ENCODE results near the gene TBL1X. TPM values are rescaled to one million over a fixed set of nuclear protein-coding genes. Genes with fewer than 3 reads are reported as not detected.

Gene TBL1X
- total and polyA plus RNA-seq, 2 of the 13 experiments (the other 11 are each of a cell fraction or from before 2014, with no cell fraction given), result 17.6 to 19.9 TPM

DNA sequence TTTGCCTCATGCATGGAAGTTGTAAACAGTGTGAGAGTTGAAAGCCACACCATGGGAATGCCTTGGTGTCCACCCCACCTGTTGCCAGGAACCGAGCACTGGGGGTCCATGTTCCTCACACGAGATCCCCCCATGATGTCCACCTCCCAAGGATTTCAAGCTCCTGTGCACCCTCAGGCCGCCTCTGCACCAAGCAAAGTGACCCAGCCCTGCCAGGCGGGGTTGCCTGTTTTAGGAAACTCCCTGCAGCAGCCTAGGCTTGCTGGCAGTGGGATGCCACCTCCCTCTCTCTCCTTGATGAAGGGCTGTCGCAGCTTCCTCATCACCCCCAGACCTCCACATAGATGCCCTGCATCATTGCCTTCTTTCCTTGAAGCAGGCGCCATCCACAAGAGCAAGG lies 218.0 kb downstream of the TBL1X start (continued):
- no peak for TF ChIP-seq HNF4A (CRISPR knock-in tag; IDR thresholded peaks at IDR 0.05)

DNA sequence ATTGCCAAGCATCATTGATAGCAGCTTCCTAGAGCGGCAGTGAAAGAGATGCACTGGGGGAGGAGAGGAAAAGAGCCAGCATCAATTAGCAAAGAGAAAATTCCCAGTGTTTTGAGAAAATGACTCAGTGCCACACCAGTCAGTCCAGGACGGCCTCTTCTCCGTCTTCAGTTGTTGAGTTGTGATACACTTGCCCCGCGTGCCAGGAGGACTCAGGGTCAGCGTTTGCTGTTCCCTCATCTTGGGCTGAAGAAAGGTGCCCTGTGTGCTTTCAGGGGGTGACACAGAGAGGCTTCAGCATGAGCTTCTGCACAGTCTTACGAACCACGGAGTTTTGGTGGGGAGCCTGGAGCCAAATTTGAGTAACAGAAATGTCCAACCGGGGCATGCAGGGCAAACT lies 218.5 kb downstream of the TBL1X start:
- Histone ChIP-seq H2AFZ (ENCODE audit: low read length) (no peak overlapping the region), H3K36me3 (replicated peaks in 1 of 2; ENCODE audit: control insufficient read depth in 1 of 2, insufficient read depth in 2 of 2, low read length in 2 of 2) (peaks cover 4 to 15% of the 10 kb centered on the region in 2 experiments; a peak in 3 of 5 replicates), H3K9ac (ENCODE audit: insufficient read depth, low read depth, low read length) (no peak overlapping the region), H3K4me2 (ENCODE audit: low read depth, low read length) (no peak overlapping the region), H3K27me3 (ENCODE audit: control insufficient read depth in 1 of 2, insufficient read depth in 2 of 2, low read length in 2 of 2) (no peaks in the 10 kb centered on the region), H3K79me2 (ENCODE audit: insufficient read depth, low read length) (no peaks in the 10 kb centered on the region), H3K4me1 (ENCODE audit: insufficient read depth, low read length) (no peaks in the 10 kb centered on the region), H3K4me3 (replicated peaks in 1 of 3; ENCODE audit: insufficient read depth in 1 of 3, low read depth in 2 of 3, low read length in 3 of 3) (no peak overlapping the region), H3K9me3 (ENCODE audit: low read length) (no peaks in the 10 kb centered on the region), H4K20me1 (ENCODE audit: insufficient read depth, low read length) (no peaks in the 10 kb centered on the region), H3K27ac (ENCODE audit: extremely low read length, insufficient read depth, low read length) (no peak overlapping the region)
- ATAC-seq (no peak), DNase-seq (ENCODE audit: low spot score) (no peak), FAIRE-seq (no peak)
- intact Hi-C loops (cut with micrococcal nuclease; ENCODE audit: unreplicated experiment) (no loop called here), in situ Hi-C loops (cut with HindIII; ENCODE audit: extremely low pct_ligation_motif_present, low pct_unique_long_range_greater_than_20kb) (no loop called here)
- no TSS peak for BruUV-seq (replicated peaks)
- ChIA-PET CTCF (ENCODE audit: low intra/inter-chr PET ratio, low total read pairs) (no interaction called here), POLR2A (no interaction called here)
- 100% methylated on average over 3 of the region's 9 CpGs for WGBS (ENCODE audit: low lambda C conversion rate)
- TF ChIP-seq ATF7-NPFF (CRISPR knock-in tag; IDR thresholded peaks at IDR 0.05; ENCODE audit: low read depth), result no peak
- TF ChIP-seq HNRNPK (IDR thresholded peaks at IDR 0.05; ENCODE audit: low read depth, low read length, poor library complexity, severe bottlenecking), result no peak
- TF ChIP-seq ZNF766 (CRISPR knock-in tag; IDR thresholded peaks at IDR 0.05; ENCODE audit: borderline replicate concordance), result no peak
- TF ChIP-seq KDM6A (CRISPR knock-in tag; IDR thresholded peaks at IDR 0.05; ENCODE audit: low read depth), result no peak
- no peak for TF ChIP-seq CBX2 (IDR thresholded peaks at IDR 0.05; ENCODE audit: low read depth, low read length)
- no peak for TF ChIP-seq CBX2 (CRISPR knock-in tag; IDR thresholded peaks at IDR 0.05; ENCODE audit: low read depth)
- TF ChIP-seq ZNF747 (CRISPR knock-in tag; IDR thresholded peaks at IDR 0.05; ENCODE audit: borderline replicate concordance), result no peak
- TF ChIP-seq, protein P1, sequence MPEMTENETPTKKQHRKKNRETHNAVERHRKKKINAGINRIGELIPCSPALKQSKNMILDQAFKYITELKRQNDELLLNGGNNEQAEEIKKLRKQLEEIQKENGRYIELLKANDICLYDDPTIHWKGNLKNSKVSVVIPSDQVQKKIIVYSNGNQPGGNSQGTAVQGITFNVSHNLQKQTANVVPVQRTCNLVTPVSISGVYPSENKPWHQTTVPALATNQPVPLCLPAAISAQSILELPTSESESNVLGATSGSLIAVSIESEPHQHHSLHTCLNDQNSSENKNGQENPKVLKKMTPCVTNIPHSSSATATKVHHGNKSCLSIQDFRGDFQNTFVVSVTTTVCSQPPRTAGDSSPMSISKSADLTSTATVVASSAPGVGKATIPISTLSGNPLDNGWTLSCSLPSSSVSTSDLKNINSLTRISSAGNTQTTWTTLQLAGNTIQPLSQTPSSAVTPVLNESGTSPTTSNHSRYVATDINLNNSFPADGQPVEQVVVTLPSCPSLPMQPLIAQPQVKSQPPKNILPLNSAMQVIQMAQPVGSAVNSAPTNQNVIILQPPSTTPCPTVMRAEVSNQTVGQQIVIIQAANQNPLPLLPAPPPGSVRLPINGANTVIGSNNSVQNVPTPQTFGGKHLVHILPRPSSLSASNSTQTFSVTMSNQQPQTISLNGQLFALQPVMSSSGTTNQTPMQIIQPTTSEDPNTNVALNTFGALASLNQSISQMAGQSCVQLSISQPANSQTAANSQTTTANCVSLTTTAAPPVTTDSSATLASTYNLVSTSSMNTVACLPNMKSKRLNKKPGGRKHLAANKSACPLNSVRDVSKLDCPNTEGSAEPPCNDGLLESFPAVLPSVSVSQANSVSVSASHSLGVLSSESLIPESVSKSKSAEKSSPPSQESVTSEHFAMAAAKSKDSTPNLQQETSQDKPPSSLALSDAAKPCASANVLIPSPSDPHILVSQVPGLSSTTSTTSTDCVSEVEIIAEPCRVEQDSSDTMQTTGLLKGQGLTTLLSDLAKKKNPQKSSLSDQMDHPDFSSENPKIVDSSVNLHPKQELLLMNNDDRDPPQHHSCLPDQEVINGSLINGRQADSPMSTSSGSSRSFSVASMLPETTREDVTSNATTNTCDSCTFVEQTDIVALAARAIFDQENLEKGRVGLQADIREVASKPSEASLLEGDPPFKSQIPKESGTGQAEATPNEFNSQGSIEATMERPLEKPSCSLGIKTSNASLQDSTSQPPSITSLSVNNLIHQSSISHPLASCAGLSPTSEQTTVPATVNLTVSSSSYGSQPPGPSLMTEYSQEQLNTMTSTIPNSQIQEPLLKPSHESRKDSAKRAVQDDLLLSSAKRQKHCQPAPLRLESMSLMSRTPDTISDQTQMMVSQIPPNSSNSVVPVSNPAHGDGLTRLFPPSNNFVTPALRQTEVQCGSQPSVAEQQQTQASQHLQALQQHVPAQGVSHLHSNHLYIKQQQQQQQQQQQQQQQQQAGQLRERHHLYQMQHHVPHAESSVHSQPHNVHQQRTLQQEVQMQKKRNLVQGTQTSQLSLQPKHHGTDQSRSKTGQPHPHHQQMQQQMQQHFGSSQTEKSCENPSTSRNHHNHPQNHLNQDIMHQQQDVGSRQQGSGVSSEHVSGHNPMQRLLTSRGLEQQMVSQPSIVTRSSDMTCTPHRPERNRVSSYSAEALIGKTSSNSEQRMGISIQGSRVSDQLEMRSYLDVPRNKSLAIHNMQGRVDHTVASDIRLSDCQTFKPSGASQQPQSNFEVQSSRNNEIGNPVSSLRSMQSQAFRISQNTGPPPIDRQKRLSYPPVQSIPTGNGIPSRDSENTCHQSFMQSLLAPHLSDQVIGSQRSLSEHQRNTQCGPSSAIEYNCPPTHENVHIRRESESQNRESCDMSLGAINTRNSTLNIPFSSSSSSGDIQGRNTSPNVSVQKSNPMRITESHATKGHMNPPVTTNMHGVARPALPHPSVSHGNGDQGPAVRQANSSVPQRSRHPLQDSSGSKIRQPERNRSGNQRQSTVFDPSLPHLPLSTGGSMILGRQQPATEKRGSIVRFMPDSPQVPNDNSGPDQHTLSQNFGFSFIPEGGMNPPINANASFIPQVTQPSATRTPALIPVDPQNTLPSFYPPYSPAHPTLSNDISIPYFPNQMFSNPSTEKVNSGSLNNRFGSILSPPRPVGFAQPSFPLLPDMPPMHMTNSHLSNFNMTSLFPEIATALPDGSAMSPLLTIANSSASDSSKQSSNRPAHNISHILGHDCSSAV (CRISPR knock-in tag; IDR thresholded peaks at IDR 0.05; ENCODE audit: borderline replicate concordance), result no peak
- TF ChIP-seq DR1 (CRISPR knock-in tag; IDR thresholded peaks at IDR 0.05), result no peak
- TF ChIP-seq, protein P2, sequence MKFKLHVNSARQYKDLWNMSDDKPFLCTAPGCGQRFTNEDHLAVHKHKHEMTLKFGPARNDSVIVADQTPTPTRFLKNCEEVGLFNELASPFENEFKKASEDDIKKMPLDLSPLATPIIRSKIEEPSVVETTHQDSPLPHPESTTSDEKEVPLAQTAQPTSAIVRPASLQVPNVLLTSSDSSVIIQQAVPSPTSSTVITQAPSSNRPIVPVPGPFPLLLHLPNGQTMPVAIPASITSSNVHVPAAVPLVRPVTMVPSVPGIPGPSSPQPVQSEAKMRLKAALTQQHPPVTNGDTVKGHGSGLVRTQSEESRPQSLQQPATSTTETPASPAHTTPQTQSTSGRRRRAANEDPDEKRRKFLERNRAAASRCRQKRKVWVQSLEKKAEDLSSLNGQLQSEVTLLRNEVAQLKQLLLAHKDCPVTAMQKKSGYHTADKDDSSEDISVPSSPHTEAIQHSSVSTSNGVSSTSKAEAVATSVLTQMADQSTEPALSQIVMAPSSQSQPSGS (CRISPR knock-in tag; IDR thresholded peaks at IDR 0.05), result no peak
- no peak for TF ChIP-seq ETV6 (CRISPR knock-in tag; conservative IDR thresholded peaks at IDR 0.05)
- no peak for TF ChIP-seq ZNF234 (CRISPR knock-in tag; conservative IDR thresholded peaks at IDR 0.05)
